Iris pigment epithelial cell (primary cell): ENCODE data around the gene CGB3.

ENCODE experiments used
- DNase-seq: peaks from one replicate; pipeline ENCODE4 v3.0.0-alpha.2; 2011; ENCODE audit warnings: low read depth

Gene CGB3

GRCh38 chr19:48988286-48988685, 35.8 kb downstream of the CGB3 start:
- DNase-seq: no peak

DNA sequence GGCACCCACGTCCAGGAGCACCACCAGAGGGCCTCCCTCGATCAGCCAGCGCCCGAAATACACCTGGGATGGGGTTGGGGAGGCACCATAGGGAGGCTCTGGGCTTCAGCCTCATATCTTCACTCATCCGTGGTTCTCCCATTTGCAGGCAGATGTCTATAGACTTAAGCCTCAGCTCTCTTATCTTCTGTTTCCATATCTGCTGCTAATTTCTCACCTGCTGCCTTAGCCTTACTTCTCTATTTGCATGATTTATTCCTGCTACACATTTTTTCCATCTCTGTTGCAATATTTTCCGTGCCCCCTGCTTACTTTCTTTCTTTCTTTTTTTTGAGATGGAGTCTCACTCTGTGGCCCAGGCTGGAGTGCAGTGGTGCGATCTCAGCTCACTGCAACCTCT, 36.8 kb downstream of the CGB3 start:
- DNase-seq: no peak

DNA sequence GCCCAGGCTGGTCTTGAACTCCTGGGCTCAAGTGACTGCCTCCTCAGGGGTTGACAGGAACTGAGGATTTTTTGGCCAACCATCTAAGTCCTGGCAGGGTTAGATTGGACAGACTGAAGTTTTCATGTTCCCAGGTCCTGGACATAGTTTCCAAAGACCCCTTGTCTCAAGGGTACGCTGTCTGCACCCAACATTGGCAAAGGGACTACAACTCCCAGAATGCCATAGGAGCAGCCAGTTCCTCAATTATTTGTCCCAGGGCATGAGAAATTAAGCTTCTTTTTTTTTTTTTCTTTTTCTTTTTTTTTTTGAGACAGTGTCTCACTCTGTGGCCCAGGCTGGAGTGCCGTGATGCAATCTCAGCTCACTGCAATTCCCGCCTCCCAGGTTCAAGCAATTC, 37.9 kb downstream of the CGB3 start:
- no peak for DNase-seq

DNA sequence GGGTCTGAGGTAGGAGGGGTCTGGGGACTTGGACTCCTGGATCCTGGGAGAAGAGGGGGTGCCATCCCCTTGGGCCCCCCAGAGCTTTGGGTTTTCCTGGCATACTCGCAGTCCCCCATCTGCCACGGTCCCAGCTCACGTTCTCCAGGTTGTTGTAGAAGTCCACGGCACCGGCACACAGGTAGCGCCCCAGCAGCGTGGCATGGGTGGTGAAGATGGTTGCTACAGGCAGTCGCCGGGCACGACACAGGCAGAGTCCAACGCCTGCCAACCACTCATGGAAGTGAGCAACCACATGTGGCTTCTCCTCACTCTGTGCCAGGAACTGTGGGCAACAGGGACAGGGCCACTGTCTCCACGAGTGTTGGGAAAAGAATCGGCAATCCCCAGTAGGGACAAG, 38.4 kb downstream of the CGB3 start:
- DNase-seq: no peak

DNA sequence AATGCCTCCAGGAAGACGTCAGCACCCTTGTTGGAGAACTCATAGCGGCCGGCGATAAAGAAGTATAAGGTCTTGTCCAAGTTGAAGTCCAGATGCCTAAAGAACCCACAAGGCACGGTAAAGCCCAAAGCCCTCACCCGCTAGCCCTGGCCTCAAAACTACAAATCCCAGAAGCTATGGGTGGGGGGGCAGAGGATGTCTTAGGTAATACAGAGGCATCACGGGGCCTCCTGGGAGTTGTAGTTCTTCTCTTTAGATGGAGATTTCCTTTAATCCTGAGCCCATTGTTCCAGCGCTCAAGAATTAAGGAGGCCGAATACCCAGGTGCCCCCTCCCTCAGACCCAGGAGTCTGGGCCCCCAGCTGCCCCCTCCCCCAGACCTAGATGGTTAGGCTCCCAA, 41.9 kb downstream of the CGB3 start:
- DNase-seq: no peak

DNA sequence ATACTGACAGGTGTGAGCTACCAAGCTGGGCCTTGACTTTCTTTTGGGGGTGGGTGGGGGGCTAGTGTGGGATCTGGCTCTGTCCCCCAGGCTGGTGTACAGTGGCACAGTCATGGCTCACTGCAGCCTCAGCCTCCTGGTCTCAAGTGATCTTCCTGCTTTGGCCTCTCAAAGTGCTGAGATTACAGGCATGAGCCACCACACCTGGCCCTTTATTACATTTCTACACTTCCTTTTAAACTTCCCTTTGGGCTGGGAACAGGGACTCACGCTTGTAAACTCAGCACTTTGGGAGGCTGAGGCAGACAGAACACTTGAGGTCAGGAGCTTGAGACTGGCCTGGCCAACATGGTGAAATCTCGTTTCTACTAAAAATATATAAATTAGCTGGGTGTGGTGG, 47.1 kb downstream of the CGB3 start:
- DNase-seq: no peak

- DNase-seq: no peak
Observed at GRCh38 chr19:48975947-48976847, 47.9 kb downstream of the CGB3 start.
